K562 (cell line): ENCODE measurements around the gene SYN1. TPM values are rescaled to one million over a fixed set of nuclear protein-coding genes. Genes with fewer than 3 reads are reported as not detected.
A peak's percentile ranks its signal among the peaks of the same experiment; 100 is the strongest.

ENCODE experiments used
- CUX1 ChIP-seq: fragments of 200-800 bp; sonication (Bioruptor generic); IDR thresholded peaks from 2 replicates; pipeline ENCODE4 v1.6.1; 2016; ENCODE audit warnings: missing genetic modification characterization, missing compliant biosample characterization
- MECOM ChIP-seq: fragments of 250-450 bp; sonication (Bioruptor Pico); IDR thresholded peaks from 2 replicates; pipeline ENCODE4 v1.8.0; 2022; ENCODE audit warnings: inconsistent platforms
- NFATC3 ChIP-seq: fragments of 450-650 bp; IDR thresholded peaks from 2 replicates; pipeline ENCODE4 v1.6.1; 2017; ENCODE audit warnings: mild to moderate bottlenecking
- PCBP1 ChIP-seq: fragments of 200-400 bp; formaldehyde crosslinking; IDR thresholded peaks from 2 replicates; pipeline ENCODE4 v1.6.1; 2018; ENCODE audit warnings: mild to moderate bottlenecking, low read depth, low read length; ENCODE audit not compliant: poor library complexity, severe bottlenecking
- PHF21A ChIP-seq: fragments of 450-650 bp; IDR thresholded peaks from 2 replicates; pipeline ENCODE4 v1.6.1; 2017; ENCODE audit warnings: low read depth, borderline replicate concordance
- U2AF1 ChIP-seq: fragments of 200-400 bp; formaldehyde crosslinking; optimal IDR thresholded peaks from 2 replicates; pipeline ENCODE3; 2017; ENCODE audit warnings: mild to moderate bottlenecking, low read depth, low read length, moderate library complexity
- ZNF408 ChIP-seq: fragments of 250-450 bp; sonication (Bioruptor Pico); IDR thresholded peaks from 2 replicates; pipeline ENCODE4 v1.4.0; 2020; ENCODE audit warnings: low read depth, mild to moderate bottlenecking, moderate library complexity
- polyA plus RNA-seq, 8 experiments: library from polyadenylated mRNA; depleted of rRNA in 4 of 8; stranded (reverse) in 5 of 8; unstranded in 3 of 8; fragments of >200 nt; fragmentation: Nextera tagmentation in 2 of 8; fragmentation: Illumina TruSeq in 1 of 8; extraction: Ambion mirVana in 2 of 8; extraction: Trizol in 1 of 8; gene quantifications; 2 replicates each; pipeline versions ENCODE4 v1.2.1 to v1.2.3, GENCODE V29; 2011 to 2014; ENCODE audit warnings: inconsistent platforms in 1 of 8, missing spikeins in 1 of 8
- total RNA-seq, 7 experiments: library from RNA; depleted of rRNA in 6 of 7; stranded (reverse); fragments of >200 nt in 6 of 7; fragmentation: Illumina TruSeq in 2 of 7; extraction: Trizol in 2 of 7; gene quantifications; 2 replicates each; pipeline versions ENCODE4 v1.2.1 to v1.2.3, GENCODE V29; 2011 to 2021; ENCODE audit warnings: low replicate concordance in 1 of 7
- TF ChIP-seq, protein P1 (sequence below): fragments of 450-650 bp; IDR thresholded peaks from 2 replicates; pipeline ENCODE4 v1.6.1; 2018; ENCODE audit not compliant: partially characterized antibody
- TF ChIP-seq, protein P2 (sequence below): fragments of 150-350 bp; IDR thresholded peaks from 2 replicates; pipeline ENCODE4 v1.6.1; 2014; ENCODE audit warnings: low read depth, mild to moderate bottlenecking, low read length, borderline replicate concordance
- TF ChIP-seq, protein P3 (sequence below), 2 experiments: fragments of 150-350 bp in 1 of 2; IDR thresholded peaks; 2 replicates each; pipeline ENCODE4 v1.6.1; 2012 to 2016; ENCODE audit warnings: low read depth in 2 of 2, low read length in 2 of 2, mild to moderate bottlenecking in 1 of 2, moderate library complexity in 1 of 2

SYN1 gene
- total and polyA plus RNA-seq, 9 of the 15 experiments (the other 6 are each of a cell fraction or from before 2014, with no cell fraction given), result 0.01 to 0.28 (median 0.18) TPM; not detected in 2

- TF ChIP-seq, protein P1, sequence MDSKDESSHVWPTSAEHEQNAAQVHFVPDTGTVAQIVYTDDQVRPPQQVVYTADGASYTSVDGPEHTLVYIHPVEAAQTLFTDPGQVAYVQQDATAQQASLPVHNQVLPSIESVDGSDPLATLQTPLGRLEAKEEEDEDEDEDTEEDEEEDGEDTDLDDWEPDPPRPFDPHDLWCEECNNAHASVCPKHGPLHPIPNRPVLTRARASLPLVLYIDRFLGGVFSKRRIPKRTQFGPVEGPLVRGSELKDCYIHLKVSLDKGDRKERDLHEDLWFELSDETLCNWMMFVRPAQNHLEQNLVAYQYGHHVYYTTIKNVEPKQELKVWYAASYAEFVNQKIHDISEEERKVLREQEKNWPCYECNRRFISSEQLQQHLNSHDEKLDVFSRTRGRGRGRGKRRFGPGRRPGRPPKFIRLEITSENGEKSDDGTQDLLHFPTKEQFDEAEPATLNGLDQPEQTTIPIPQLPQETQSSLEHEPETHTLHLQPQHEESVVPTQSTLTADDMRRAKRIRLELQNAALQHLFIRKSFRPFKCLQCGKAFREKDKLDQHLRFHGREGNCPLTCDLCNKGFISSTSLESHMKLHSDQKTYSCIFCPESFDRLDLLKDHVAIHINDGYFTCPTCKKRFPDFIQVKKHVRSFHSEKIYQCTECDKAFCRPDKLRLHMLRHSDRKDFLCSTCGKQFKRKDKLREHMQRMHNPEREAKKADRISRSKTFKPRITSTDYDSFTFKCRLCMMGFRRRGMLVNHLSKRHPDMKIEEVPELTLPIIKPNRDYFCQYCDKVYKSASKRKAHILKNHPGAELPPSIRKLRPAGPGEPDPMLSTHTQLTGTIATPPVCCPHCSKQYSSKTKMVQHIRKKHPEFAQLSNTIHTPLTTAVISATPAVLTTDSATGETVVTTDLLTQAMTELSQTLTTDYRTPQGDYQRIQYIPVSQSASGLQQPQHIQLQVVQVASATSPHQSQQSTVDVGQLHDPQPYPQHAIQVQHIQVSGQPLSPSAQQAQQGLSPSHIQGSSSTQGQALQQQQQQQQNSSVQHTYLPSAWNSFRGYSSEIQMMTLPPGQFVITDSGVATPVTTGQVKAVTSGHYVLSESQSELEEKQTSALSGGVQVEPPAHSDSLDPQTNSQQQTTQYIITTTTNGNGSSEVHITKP, result peak; percentile 29
- TF ChIP-seq PHF21A (no peak), MECOM (peak; percentile 93), CUX1 (CRISPR knock-in tag) (no peak), PCBP1 (no peak), U2AF1 (no peak), ZNF408 (CRISPR knock-in tag) (no peak), NFATC3 (no peak)
- TF ChIP-seq, protein P2, sequence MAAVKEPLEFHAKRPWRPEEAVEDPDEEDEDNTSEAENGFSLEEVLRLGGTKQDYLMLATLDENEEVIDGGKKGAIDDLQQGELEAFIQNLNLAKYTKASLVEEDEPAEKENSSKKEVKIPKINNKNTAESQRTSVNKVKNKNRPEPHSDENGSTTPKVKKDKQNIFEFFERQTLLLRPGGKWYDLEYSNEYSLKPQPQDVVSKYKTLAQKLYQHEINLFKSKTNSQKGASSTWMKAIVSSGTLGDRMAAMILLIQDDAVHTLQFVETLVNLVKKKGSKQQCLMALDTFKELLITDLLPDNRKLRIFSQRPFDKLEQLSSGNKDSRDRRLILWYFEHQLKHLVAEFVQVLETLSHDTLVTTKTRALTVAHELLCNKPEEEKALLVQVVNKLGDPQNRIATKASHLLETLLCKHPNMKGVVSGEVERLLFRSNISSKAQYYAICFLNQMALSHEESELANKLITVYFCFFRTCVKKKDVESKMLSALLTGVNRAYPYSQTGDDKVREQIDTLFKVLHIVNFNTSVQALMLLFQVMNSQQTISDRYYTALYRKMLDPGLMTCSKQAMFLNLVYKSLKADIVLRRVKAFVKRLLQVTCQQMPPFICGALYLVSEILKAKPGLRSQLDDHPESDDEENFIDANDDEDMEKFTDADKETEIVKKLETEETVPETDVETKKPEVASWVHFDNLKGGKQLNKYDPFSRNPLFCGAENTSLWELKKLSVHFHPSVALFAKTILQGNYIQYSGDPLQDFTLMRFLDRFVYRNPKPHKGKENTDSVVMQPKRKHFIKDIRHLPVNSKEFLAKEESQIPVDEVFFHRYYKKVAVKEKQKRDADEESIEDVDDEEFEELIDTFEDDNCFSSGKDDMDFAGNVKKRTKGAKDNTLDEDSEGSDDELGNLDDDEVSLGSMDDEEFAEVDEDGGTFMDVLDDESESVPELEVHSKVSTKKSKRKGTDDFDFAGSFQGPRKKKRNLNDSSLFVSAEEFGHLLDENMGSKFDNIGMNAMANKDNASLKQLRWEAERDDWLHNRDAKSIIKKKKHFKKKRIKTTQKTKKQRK, result no peak
- TF ChIP-seq, protein P3, sequence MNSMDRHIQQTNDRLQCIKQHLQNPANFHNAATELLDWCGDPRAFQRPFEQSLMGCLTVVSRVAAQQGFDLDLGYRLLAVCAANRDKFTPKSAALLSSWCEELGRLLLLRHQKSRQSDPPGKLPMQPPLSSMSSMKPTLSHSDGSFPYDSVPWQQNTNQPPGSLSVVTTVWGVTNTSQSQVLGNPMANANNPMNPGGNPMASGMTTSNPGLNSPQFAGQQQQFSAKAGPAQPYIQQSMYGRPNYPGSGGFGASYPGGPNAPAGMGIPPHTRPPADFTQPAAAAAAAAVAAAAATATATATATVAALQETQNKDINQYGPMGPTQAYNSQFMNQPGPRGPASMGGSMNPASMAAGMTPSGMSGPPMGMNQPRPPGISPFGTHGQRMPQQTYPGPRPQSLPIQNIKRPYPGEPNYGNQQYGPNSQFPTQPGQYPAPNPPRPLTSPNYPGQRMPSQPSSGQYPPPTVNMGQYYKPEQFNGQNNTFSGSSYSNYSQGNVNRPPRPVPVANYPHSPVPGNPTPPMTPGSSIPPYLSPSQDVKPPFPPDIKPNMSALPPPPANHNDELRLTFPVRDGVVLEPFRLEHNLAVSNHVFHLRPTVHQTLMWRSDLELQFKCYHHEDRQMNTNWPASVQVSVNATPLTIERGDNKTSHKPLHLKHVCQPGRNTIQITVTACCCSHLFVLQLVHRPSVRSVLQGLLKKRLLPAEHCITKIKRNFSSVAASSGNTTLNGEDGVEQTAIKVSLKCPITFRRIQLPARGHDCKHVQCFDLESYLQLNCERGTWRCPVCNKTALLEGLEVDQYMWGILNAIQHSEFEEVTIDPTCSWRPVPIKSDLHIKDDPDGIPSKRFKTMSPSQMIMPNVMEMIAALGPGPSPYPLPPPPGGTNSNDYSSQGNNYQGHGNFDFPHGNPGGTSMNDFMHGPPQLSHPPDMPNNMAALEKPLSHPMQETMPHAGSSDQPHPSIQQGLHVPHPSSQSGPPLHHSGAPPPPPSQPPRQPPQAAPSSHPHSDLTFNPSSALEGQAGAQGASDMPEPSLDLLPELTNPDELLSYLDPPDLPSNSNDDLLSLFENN (IDR thresholded peaks at IDR 0.05; ENCODE audit: low read depth in 2 of 2, low read length in 2 of 2), result 0 out of 4 replicates have a peak, but pooled peaks of 1 of the 2 experiments have one; percentile 33
These were observed 42.5 kb upstream of the SYN1 start (continued) for GRCh38 chrX:47662144-47662657.
